CD14-positive monocyte (primary cell): ENCODE results near the gene PKD1. TPM values are rescaled to one million over a fixed set of nuclear protein-coding genes. Genes with fewer than 3 reads are reported as not detected.

Source experiments
- DNase-seq, 3 donors: peaks; one replicate each; pipeline ENCODE4 v3.0.0-alpha.2; 2011 to 2022
- H2AFZ ChIP-seq: 2 replicates; pipeline ENCODE4 v1.6.0; 2012; ENCODE audit warnings: mild to moderate bottlenecking, low read depth, low read length, inconsistent platforms; ENCODE audit not compliant: insufficient read depth, poor library complexity, severe bottlenecking
- H3K27ac ChIP-seq, 2 donors: 1 replicate in 1 of 2; 2 replicates in 1 of 2; pipeline ENCODE4 v1.5.1; 2012 to 2013; ENCODE audit warnings: low read length in 2 of 2, control low read depth in 1 of 2, inconsistent platforms in 1 of 2, low read depth in 1 of 2, mild to moderate bottlenecking in 1 of 2
- H3K27me3 ChIP-seq, 2 donors: one replicate each; pipeline versions ENCODE4 v1.6.0 to v1.6.1; 2011 to 2013; ENCODE audit warnings: low read length in 2 of 2; ENCODE audit not compliant: control insufficient read depth in 2 of 2, insufficient read depth in 2 of 2
- H3K36me3 ChIP-seq, 2 donors: replicated peaks in 1 of 2; 1 replicate in 1 of 2; 2 replicates in 1 of 2; pipeline versions ENCODE4 v1.5.1 to v1.6.1; 2012 to 2013; ENCODE audit warnings: low read length in 2 of 2, control low read depth in 1 of 2, inconsistent platforms in 1 of 2, mild to moderate bottlenecking in 1 of 2; ENCODE audit not compliant: insufficient read depth in 2 of 2, control insufficient read depth in 1 of 2
- H3K4me1 ChIP-seq, 2 donors: 1 replicate in 1 of 2; 2 replicates in 1 of 2; pipeline versions ENCODE4 v1.5.1 to v1.6.1; 2012 to 2013; ENCODE audit warnings: low read length in 2 of 2, control low read depth in 1 of 2, inconsistent platforms in 1 of 2, mild to moderate bottlenecking in 1 of 2, moderate library complexity in 1 of 2; ENCODE audit not compliant: insufficient read depth in 2 of 2, control insufficient read depth in 1 of 2
- H3K4me2 ChIP-seq: replicated peaks from 2 replicates; pipeline ENCODE3; 2012; ENCODE audit warnings: low read length, moderate library complexity, mild to moderate bottlenecking; ENCODE audit not compliant: poor library complexity, severe bottlenecking; ENCODE audit errors: extremely low read depth
- H3K4me3 ChIP-seq, 3 experiments: fragments of 200-600 bp in 1 of 3; sonication (generic) in 1 of 3; replicated peaks in 1 of 3; 1 replicate in 2 of 3; 2 replicates in 1 of 3; pipeline ENCODE4 v1.5.1; 2011 to 2013; ENCODE audit warnings: low read length in 3 of 3, mild to moderate bottlenecking in 3 of 3, control low read depth in 2 of 3, low read depth in 2 of 3, inconsistent platforms in 1 of 3, moderate library complexity in 1 of 3
- H3K79me2 ChIP-seq: 2 replicates; pipeline ENCODE4 v1.6.0; 2012; ENCODE audit warnings: mild to moderate bottlenecking, control low read depth, inconsistent platforms, low read length, moderate library complexity; ENCODE audit not compliant: insufficient read depth
- H3K9ac ChIP-seq: 2 replicates; pipeline ENCODE4 v1.6.0; 2017; ENCODE audit warnings: low read length, mild to moderate bottlenecking; ENCODE audit not compliant: insufficient read depth, poor library complexity, severe bottlenecking
- H3K9me3 ChIP-seq, 2 donors: replicated peaks in 1 of 2; 1 replicate in 1 of 2; 2 replicates in 1 of 2; pipeline versions ENCODE4 v1.5.1 to v1.6.1; 2012 to 2013; ENCODE audit warnings: low read length in 2 of 2, control low read depth in 1 of 2; ENCODE audit not compliant: control insufficient read depth in 1 of 2, insufficient read depth in 1 of 2
- H4K20me1 ChIP-seq: 2 replicates; pipeline ENCODE4 v1.6.0; 2012; ENCODE audit warnings: mild to moderate bottlenecking, low read length, control low read depth, moderate library complexity; ENCODE audit not compliant: insufficient read depth
- H3K27ac Mint-ChIP-seq, 7 donors: one replicate each; pipeline ENCODE4 v1.8.0; 2020; ENCODE audit warnings: mild to moderate bottlenecking in 7 of 7, mixed read lengths in 7 of 7, moderate library complexity in 6 of 7, inconsistent platforms in 2 of 7
- H3K27me3 Mint-ChIP-seq, 3 donors: one replicate each; pipeline ENCODE4 v1.8.0; 2021 to 2022; ENCODE audit warnings: low read depth in 3 of 3, mild to moderate bottlenecking in 3 of 3, mixed read lengths in 3 of 3, moderate library complexity in 3 of 3, inconsistent platforms in 1 of 3
- H3K36me3 Mint-ChIP-seq, 2 donors: one replicate each; pipeline ENCODE4 v1.8.0; 2020; ENCODE audit warnings: mixed read lengths in 2 of 2, inconsistent platforms in 1 of 2, mild to moderate bottlenecking in 1 of 2
- H3K4me1 Mint-ChIP-seq: one replicate; pipeline ENCODE4 v1.8.0; 2020; ENCODE audit warnings: mild to moderate bottlenecking, mixed read lengths
- H3K4me3 Mint-ChIP-seq, 2 donors: one replicate each; pipeline ENCODE4 v1.8.0; 2020; ENCODE audit warnings: mild to moderate bottlenecking in 2 of 2, mixed read lengths in 2 of 2, moderate library complexity in 1 of 2
- H3K9me3 Mint-ChIP-seq, 7 donors: one replicate each; pipeline ENCODE4 v1.8.0; 2020 to 2022; ENCODE audit warnings: mixed read lengths in 7 of 7, mild to moderate bottlenecking in 6 of 7, moderate library complexity in 6 of 7, inconsistent platforms in 2 of 7
- CTCF ChIP-seq: fragments of 200-600 bp; IDR thresholded peaks from one replicate; pipeline ENCODE4 v1.8.0; 2022; ENCODE audit warnings: antibody characterized with exemption, mild to moderate bottlenecking
- WGBS: methylation state at CpG from one replicate; pipeline ENCODE4 v1.1.5; 2013; ENCODE audit warnings: missing lambda C conversion rate; ENCODE audit not compliant: insufficient coverage; 5-methylcytosine and 5-hydroxymethylcytosine counted together
- intact Hi-C, 2 donors: fragments of 100-400 bp; cut with micrococcal nuclease; formaldehyde crosslinking; loops; one replicate each; pipeline versions ENCODE4 v1.15.0 to v1.15.1; 2023
- polyA plus RNA-seq, 3 donors: library from polyadenylated mRNA; depleted of rRNA in 1 of 3; unstranded in 2 of 3; stranded (reverse) in 1 of 3; fragments of 300-500 nt in 2 of 3; fragments of >200 nt in 1 of 3; fragmentation: Illumina TruSeq in 2 of 3; gene quantifications; 1 replicate in 2 of 3; 2 replicates in 1 of 3; pipeline ENCODE4 v1.2.3, GENCODE V29; 2012 to 2021

Gene PKD1
- polyA plus RNA-seq, 3 donors: 0.22 to 53.8 (median 1.6) TPM

GRCh38 chr16:2042986-2043666, 92.6 kb downstream of the PKD1 start:
- Histone ChIP-seq H3K4me3 (no peak overlapping the region), H2AFZ (no peak overlapping the region), H3K79me2 (peaks cover 4% of the 10 kb centered on the region), H3K4me1 (peaks cover 18 to 27% of the 10 kb centered on the region in 2 donors), H4K20me1 (no peaks in the 10 kb centered on the region), H3K4me2 (no peak overlapping the region), H3K9ac (no peak overlapping the region), H3K27ac (no peak overlapping the region), H3K27me3 (no peaks in the 10 kb centered on the region), H3K9me3 (no peaks in the 10 kb centered on the region), H3K36me3 (no peaks in the 10 kb centered on the region)
- no peak for DNase-seq
- Mint-ChIP-seq H3K9me3 (no peaks in the 10 kb centered on the region), H3K27me3 (no peaks in the 10 kb centered on the region), H3K27ac (peak overlapping the region in 1 of 7 donors; percentile 46), H3K4me1 (peaks cover 17% of the 10 kb centered on the region), H3K4me3 (peak overlapping the region in 1 of 2 donors; percentile 4), H3K36me3 (peaks cover 3 to 4% of the 10 kb centered on the region in 2 donors)
- intact Hi-C loops: no loop called here
- no peak for TF ChIP-seq CTCF
- 94% methylated on average over 10 of the region's 11 CpGs for WGBS

- TF ChIP-seq CTCF: no peak
- WGBS: 93% methylated on average over 17 of the region's 22 CpGs
- no peaks in the 10 kb centered on the region for H3K36me3 ChIP-seq
- H3K4me3 ChIP-seq: no peak overlapping the region
- intact Hi-C loops: no loop called here
- H2AFZ ChIP-seq: no peak overlapping the region
- no peaks in the 10 kb centered on the region for H3K27me3 ChIP-seq
- Mint-ChIP-seq H3K9me3 (no peaks in the 10 kb centered on the region), H3K4me3 (no peak overlapping the region), H3K27me3 (peaks cover 0 to 2% (median 0%) of the 10 kb centered on the region in 3 donors), H3K36me3 (peaks cover 3 to 4% of the 10 kb centered on the region in 2 donors), H3K4me1 (peaks cover 17% of the 10 kb centered on the region), H3K27ac (no peak overlapping the region)
- no peak for DNase-seq
- no peak overlapping the region for H3K9ac ChIP-seq
- no peaks in the 10 kb centered on the region for H4K20me1 ChIP-seq
- H3K27ac ChIP-seq: no peak overlapping the region
- no peak overlapping the region for H3K4me2 ChIP-seq
- peaks cover 18 to 23% of the 10 kb centered on the region in 2 donors for H3K4me1 ChIP-seq
- no peaks in the 10 kb centered on the region for H3K9me3 ChIP-seq
- no peaks in the 10 kb centered on the region for H3K79me2 ChIP-seq
Measured at GRCh38 chr16:2042171-2042985, 93.3 kb downstream of the PKD1 start.
